Glutamatergic neuron (in vitro differentiated cells): Measurements from ENCODE around the gene LARP4B. TPM values are rescaled to one million over a fixed set of nuclear protein-coding genes. Genes with fewer than 3 reads are reported as not detected.

Experiments
- DNase-seq: peaks from one replicate; pipeline ENCODE4 v3.0.0; 2022
- H3K27ac Mint-ChIP-seq: one replicate; pipeline ENCODE4 v1.8.0; 2020; ENCODE audit warnings: mild to moderate bottlenecking, mixed read lengths, inconsistent platforms; ENCODE audit not compliant: unreplicated experiment
- H3K27me3 Mint-ChIP-seq: one replicate; pipeline ENCODE4 v1.8.0; 2020; ENCODE audit warnings: mild to moderate bottlenecking, moderate library complexity, mixed read lengths, inconsistent platforms; ENCODE audit not compliant: unreplicated experiment
- H3K36me3 Mint-ChIP-seq: one replicate; pipeline ENCODE4 v1.8.0; 2020; ENCODE audit warnings: mild to moderate bottlenecking, mixed read lengths, inconsistent platforms; ENCODE audit not compliant: unreplicated experiment
- H3K4me1 Mint-ChIP-seq: one replicate; pipeline ENCODE4 v1.8.0; 2020; ENCODE audit warnings: mild to moderate bottlenecking, low read depth, mixed read lengths, inconsistent platforms; ENCODE audit not compliant: unreplicated experiment
- H3K4me3 Mint-ChIP-seq: one replicate; pipeline ENCODE4 v1.8.0; 2020; ENCODE audit warnings: mild to moderate bottlenecking, mixed read lengths, inconsistent platforms; ENCODE audit not compliant: unreplicated experiment
- H3K9me3 Mint-ChIP-seq: one replicate; pipeline ENCODE4 v1.8.0; 2020; ENCODE audit warnings: mild to moderate bottlenecking, moderate library complexity, mixed read lengths, inconsistent platforms; ENCODE audit not compliant: unreplicated experiment
- CTCF ChIP-seq: fragments of 200-600 bp; sonication (generic); IDR thresholded peaks from one replicate; pipeline ENCODE4 v1.5.0; 2021; ENCODE audit not compliant: partially characterized antibody, unreplicated experiment
- total RNA-seq: library from RNA; stranded (reverse); fragmentation: NEBNext Ultra II Directional; extraction: Animal tissue kit (Norgen Biotek cat#: 25700); gene quantifications from one replicate; pipeline ENCODE4 v1.2.1, GENCODE V29; 2021; ENCODE audit not compliant: unreplicated experiment

The LARP4B gene
- total RNA-seq, 1 donor from 2014 or later, result 65.6 TPM

- no peak overlapping the region for H3K4me3 Mint-ChIP-seq
- H3K9me3 Mint-ChIP-seq, result peaks cover 2% of the 10 kb centered on the region
- peaks cover under 1% of the 10 kb centered on the region for H3K36me3 Mint-ChIP-seq
- peaks cover 17% of the 10 kb centered on the region for H3K4me1 Mint-ChIP-seq
- no peak for DNase-seq
- H3K27ac Mint-ChIP-seq, result no peak overlapping the region
- H3K27me3 Mint-ChIP-seq, result peaks cover 9% of the 10 kb centered on the region
- no peak for TF ChIP-seq CTCF
Measured at GRCh38 chr10:844552-844951, 87.0 kb downstream of the LARP4B start.

- Mint-ChIP-seq H3K27ac (no peak overlapping the region), H3K27me3 (peaks cover 9% of the 10 kb centered on the region), H3K4me3 (no peak overlapping the region), H3K36me3 (no peaks in the 10 kb centered on the region), H3K9me3 (peaks cover 2% of the 10 kb centered on the region), H3K4me1 (peaks cover 17% of the 10 kb centered on the region)
- no peak for DNase-seq
- no peak for TF ChIP-seq CTCF
Measured at GRCh38 chr10:843703-844102, 87.8 kb downstream of the LARP4B start.

- TF ChIP-seq CTCF, result no peak
- H3K36me3 Mint-ChIP-seq, result no peaks in the 10 kb centered on the region
- peaks cover 17% of the 10 kb centered on the region for H3K4me1 Mint-ChIP-seq
- peaks cover 7% of the 10 kb centered on the region for H3K27me3 Mint-ChIP-seq
- no peaks in the 10 kb centered on the region for H3K9me3 Mint-ChIP-seq
- DNase-seq, result no peak
- no peak overlapping the region for H3K27ac Mint-ChIP-seq
- no peak overlapping the region for H3K4me3 Mint-ChIP-seq
Measured at GRCh38 chr10:842795-843194, 88.7 kb downstream of the LARP4B start.

- peaks cover 2% of the 10 kb centered on the region for H3K27me3 Mint-ChIP-seq
- no peaks in the 10 kb centered on the region for H3K36me3 Mint-ChIP-seq
- H3K27ac Mint-ChIP-seq, result no peak overlapping the region
- no peak overlapping the region for H3K4me3 Mint-ChIP-seq
- TF ChIP-seq CTCF, result no peak
- no peaks in the 10 kb centered on the region for H3K9me3 Mint-ChIP-seq
- no peak for DNase-seq
- peaks cover 18% of the 10 kb centered on the region for H3K4me1 Mint-ChIP-seq
Measured at GRCh38 chr10:841535-841934, 90.0 kb downstream of the LARP4B start.

- Mint-ChIP-seq H3K27me3 (no peaks in the 10 kb centered on the region), H3K36me3 (no peaks in the 10 kb centered on the region), H3K27ac (no peak overlapping the region), H3K4me3 (no peak overlapping the region), H3K9me3 (no peaks in the 10 kb centered on the region), H3K4me1 (peaks cover 12% of the 10 kb centered on the region)
- no peak for DNase-seq
- no peak for TF ChIP-seq CTCF
Measured at GRCh38 chr10:839550-840205, 91.8 kb downstream of the LARP4B start.
